H1 (cell line): ENCODE data around the gene PTRH1. TPM values are rescaled to one million over a fixed set of nuclear protein-coding genes. Genes with fewer than 3 reads are reported as not detected.

Experiments used
- EZH2 ChIP-seq: fragments of 200-600 bp; sonication (generic); IDR thresholded peaks from 2 replicates; pipeline ENCODE4 v1.7.1; 2012; ENCODE audit warnings: low read depth, mild to moderate bottlenecking, moderate library complexity, low read length, inconsistent platforms; ENCODE audit not compliant: severe bottlenecking
- KDM1A ChIP-seq: fragments of 200-600, 300-600 bp; sonication (generic); IDR thresholded peaks from 2 replicates; pipeline ENCODE4 v1.7.1; 2016; ENCODE audit warnings: mild to moderate bottlenecking, low read length, borderline replicate concordance
- NRF1 ChIP-seq: IDR thresholded peaks from 2 replicates; pipeline ENCODE4 v1.6.1; 2011; ENCODE audit warnings: mild to moderate bottlenecking, low read depth, low read length, improper control_type of control experiment
- POLR2AphosphoS5 ChIP-seq: IDR thresholded peaks from 2 replicates; pipeline ENCODE4 v1.6.1; 2011; ENCODE audit warnings: low read depth, low read length
- RFX5 ChIP-seq: IDR thresholded peaks from 2 replicates; pipeline ENCODE4 v1.6.1; 2011; ENCODE audit warnings: low read depth, low read length, improper control_type of control experiment, borderline replicate concordance
- TAF7 ChIP-seq: optimal IDR thresholded peaks from 2 replicates; pipeline ENCODE3; 2011; ENCODE audit warnings: low read depth, mild to moderate bottlenecking, inconsistent platforms, low read length, moderate library complexity, borderline replicate concordance
- polyA plus RNA-seq, 7 experiments: library from polyadenylated mRNA; depleted of rRNA in 3 of 7; stranded (reverse) in 5 of 7; unstranded in 2 of 7; fragments of >200 nt in 5 of 7; fragments of 200-250 nt in 2 of 7; gene quantifications; 1 replicate in 5 of 7; 2 replicates in 1 of 7; 4 replicates in 1 of 7; pipeline versions ENCODE4 v1.2.1 to v1.2.3, GENCODE V29; 2011 to 2013; ENCODE audit warnings: missing spikeins in 2 of 7, mixed read lengths in 2 of 7
- total RNA-seq: library from RNA; stranded (reverse); fragmentation: NEBNext Ultra II Directional; extraction: Animal tissue kit (Norgen Biotek cat#: 25700); gene quantifications from 2 replicates; pipeline ENCODE4 v1.2.1, GENCODE V29; 2021
- TF ChIP-seq, protein P1 (sequence below): IDR thresholded peaks from 2 replicates; pipeline ENCODE4 v1.6.1; 2012; ENCODE audit warnings: inconsistent platforms

The PTRH1 gene
- total and polyA plus RNA-seq, 2 of the 8 experiments (the other 6 are each of a cell fraction or from before 2014, with no cell fraction given), result 11.1 to 19.8 TPM

DNA sequence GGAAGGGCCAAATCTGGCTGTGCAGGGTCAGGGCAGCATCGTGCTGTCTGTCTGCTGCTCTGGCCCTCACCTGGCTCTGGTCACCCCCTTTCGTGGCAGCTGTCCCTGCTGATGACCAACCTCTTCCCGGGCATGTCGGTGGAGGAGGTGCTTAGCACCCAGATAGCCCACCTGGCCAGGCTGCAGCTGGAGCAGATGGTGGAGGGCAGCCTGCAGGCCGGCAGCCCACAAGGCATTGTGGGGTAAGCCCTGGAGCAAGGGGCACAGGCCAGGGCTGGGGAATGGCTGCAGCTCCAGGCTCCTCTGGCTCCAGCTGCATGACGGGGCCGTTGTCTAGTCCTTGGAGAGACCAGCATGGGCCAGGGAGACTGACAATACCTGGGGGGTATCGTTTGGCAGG is 11.4 kb upstream of the PTRH1 start (continued):
- TF ChIP-seq, protein P1, sequence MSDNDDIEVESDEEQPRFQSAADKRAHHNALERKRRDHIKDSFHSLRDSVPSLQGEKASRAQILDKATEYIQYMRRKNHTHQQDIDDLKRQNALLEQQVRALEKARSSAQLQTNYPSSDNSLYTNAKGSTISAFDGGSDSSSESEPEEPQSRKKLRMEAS, result no peak
- TF ChIP-seq EZH2, result no peak
- no peak for TF ChIP-seq RFX5
- no peak for TF ChIP-seq TAF7
- no peak for TF ChIP-seq NRF1
- no peak for TF ChIP-seq POLR2AphosphoS5
- no peak for TF ChIP-seq KDM1A
